Measurements from ENCODE around the gene UCP2. TPM values are rescaled to one million over a fixed set of nuclear protein-coding genes. Genes with fewer than 3 reads are reported as not detected.

The UCP2 gene, protein sequence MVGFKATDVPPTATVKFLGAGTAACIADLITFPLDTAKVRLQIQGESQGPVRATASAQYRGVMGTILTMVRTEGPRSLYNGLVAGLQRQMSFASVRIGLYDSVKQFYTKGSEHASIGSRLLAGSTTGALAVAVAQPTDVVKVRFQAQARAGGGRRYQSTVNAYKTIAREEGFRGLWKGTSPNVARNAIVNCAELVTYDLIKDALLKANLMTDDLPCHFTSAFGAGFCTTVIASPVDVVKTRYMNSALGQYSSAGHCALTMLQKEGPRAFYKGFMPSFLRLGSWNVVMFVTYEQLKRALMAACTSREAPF
- total RNA-seq = 100 to 1,000 TPM in 1 of 2 donors, 10 to 100 TPM in 1; 74.1 to 207 TPM
- polyA plus RNA-seq = 100 to 1,000 TPM in 1 of 2 donors, 10 to 100 TPM in 1; 44.7 to 203 TPM
- long read RNA-seq, donor 1, transcript UCP2-201 (8 exons, 2,113 nt) = major isoform, 12 of 12 reads
- long read RNA-seq, donor 1, partial matches to known transcripts = 0 of 12 reads
- long read RNA-seq, donor 1, other reads (novel, unspliced or antisense) = 0 of 12 reads
- long read RNA-seq, donor 2, partial matches to known transcripts = 0 of 2 reads
- long read RNA-seq, donor 2, other reads (novel, unspliced or antisense) = 0 of 2 reads
- long read RNA-seq, donor 3, transcript UCP2-201 (8 exons, 2,113 nt) = major isoform, 7 of 10 reads
- long read RNA-seq, donor 3, partial matches to known transcripts = 0 of 10 reads
- long read RNA-seq, donor 3, other reads (novel, unspliced or antisense) = 0 of 10 reads
- long read RNA-seq, donor 4, partial matches to known transcripts = 0 of 2 reads
- long read RNA-seq, donor 4, other reads (novel, unspliced or antisense) = 0 of 2 reads
- long read RNA-seq, donor 5, transcript UCP2-201 (8 exons, 2,113 nt) = major isoform, 5 of 5 reads
- long read RNA-seq, donor 5, partial matches to known transcripts = 0 of 5 reads
- long read RNA-seq, donor 5, other reads (novel, unspliced or antisense) = 0 of 5 reads

DNA sequence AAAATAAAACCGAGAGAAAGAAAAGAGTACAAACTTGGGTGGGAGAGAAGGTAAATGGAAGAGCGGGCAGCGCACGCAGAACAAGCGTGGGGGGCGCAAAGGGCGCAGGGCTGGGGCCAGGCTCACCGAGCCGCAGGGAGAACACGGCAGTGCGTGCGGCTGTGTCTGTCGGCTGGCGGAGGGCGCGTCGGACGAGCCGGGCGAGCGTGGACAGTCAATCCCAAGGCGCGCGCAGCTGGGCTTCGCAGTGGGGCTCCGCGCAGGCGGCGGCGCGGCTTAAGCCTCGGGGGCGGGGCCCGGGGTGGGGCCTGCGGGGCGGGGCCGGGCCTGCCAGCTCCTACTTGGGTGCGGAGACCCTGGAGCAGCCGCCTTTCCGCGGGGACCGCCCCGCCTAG, at the start of gene UCP2:
Gene UCP2 (minus strand): TSS at position 249 of the 395 bp plus-strand sequence. CDS start 4,465 bp downstream, outside the sequence.
- DNase-seq = peak; percentile 81 to 87 (median 85)
- ATAC-seq (ENCODE audit: insufficient read depth, low FRiP score) = peak; percentile 88
- H3K27me3 ChIP-seq (ENCODE audit: control insufficient read depth in 3 of 3, insufficient read depth in 3 of 3, low read length in 2 of 3) = no peaks in the 10 kb centered on the region
- peaks cover 0 to 4% (median 0%) of the 10 kb centered on the region in 4 donors for H3K36me3 ChIP-seq (ENCODE audit: control insufficient read depth in 4 of 4, insufficient read depth in 4 of 4, low read length in 4 of 4)
- peak within 1 kb of the TSS; percentile 68 to 81 for H3K9ac ChIP-seq (ENCODE audit: insufficient read depth in 1 of 2, low read length in 2 of 2)
- WGBS, 2 donors = 1% methylated on average over 15 to 43 of the region's 43 CpGs
- peaks cover 0 to 24% (median 7%) of the 10 kb centered on the region in 5 donors for H3K4me1 ChIP-seq (ENCODE audit: control insufficient read depth in 5 of 5, insufficient read depth in 5 of 5, low read length in 5 of 5)
- H3K27ac ChIP-seq (ENCODE audit: low read depth in 1 of 2, low read length in 1 of 2) = peak within 1 kb of the TSS; percentile 68 to 99
- peak within 1 kb of the TSS; percentile 64 for H3K4me3 ChIP-seq
- H3K9me3 ChIP-seq (ENCODE audit: control insufficient read depth in 4 of 4, insufficient read depth in 3 of 4, low read length in 3 of 4) = no peaks in the 10 kb centered on the region
- TF ChIP-seq, protein P1, sequence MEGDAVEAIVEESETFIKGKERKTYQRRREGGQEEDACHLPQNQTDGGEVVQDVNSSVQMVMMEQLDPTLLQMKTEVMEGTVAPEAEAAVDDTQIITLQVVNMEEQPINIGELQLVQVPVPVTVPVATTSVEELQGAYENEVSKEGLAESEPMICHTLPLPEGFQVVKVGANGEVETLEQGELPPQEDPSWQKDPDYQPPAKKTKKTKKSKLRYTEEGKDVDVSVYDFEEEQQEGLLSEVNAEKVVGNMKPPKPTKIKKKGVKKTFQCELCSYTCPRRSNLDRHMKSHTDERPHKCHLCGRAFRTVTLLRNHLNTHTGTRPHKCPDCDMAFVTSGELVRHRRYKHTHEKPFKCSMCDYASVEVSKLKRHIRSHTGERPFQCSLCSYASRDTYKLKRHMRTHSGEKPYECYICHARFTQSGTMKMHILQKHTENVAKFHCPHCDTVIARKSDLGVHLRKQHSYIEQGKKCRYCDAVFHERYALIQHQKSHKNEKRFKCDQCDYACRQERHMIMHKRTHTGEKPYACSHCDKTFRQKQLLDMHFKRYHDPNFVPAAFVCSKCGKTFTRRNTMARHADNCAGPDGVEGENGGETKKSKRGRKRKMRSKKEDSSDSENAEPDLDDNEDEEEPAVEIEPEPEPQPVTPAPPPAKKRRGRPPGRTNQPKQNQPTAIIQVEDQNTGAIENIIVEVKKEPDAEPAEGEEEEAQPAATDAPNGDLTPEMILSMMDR (IDR thresholded peaks at IDR 0.05; ENCODE audit: control extremely low read depth, extremely low read depth) = no peak

DNA sequence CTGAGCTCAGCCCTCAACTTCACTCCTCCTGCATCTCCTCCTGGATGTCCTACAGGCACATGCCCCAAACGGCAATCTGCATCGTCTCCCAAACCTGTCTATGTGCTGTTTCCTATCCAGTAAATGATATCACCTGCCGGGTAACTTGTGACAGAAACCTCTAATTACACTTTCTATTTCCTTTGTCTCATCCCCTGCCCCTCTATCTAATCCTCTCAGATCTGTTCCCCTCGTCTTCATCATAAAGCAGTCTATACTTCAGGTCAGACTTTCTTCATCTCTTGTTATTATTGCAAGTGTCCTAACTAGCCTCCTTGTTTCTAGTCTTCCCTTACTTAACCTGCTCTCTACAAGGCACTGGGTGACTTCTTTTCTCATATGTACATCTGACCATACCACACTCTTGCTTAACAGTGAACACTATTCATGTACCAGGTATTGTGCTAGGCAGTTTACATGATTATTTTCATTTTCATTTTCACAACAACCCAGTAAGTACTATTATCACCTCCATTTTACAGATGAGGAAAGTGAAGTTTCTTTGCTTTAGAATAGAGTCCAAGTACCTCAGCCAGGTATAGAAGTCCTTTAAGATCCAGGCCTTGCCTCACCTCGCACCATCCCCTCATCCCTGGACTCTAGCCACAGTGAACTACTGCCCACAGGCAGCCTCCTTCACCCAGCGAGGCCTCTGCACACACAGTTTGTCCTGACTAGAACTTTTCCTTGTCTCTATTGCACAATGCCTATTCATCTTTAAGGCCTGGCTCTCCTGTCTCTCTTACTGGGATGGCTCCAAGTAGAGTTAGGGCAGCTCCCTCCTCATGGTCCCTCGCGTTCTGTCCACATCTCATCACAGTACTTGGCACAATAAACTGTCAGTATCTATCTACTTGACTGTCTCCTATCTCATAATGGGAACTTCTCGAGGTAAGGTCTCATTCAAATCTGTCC, 48.4 kb upstream of the UCP2 start:
- Histone ChIP-seq H3K4me3 (no peak overlapping the region), H3K36me3 (ENCODE audit: control insufficient read depth in 4 of 4, insufficient read depth in 4 of 4, low read length in 4 of 4) (peaks cover 17 to 22% (median 19%) of the 10 kb centered on the region in 4 donors), H3K9me3 (ENCODE audit: control insufficient read depth in 4 of 4, insufficient read depth in 3 of 4, low read length in 3 of 4) (peaks cover 0 to 5% (median 0%) of the 10 kb centered on the region in 4 donors), H3K4me1 (ENCODE audit: control insufficient read depth in 5 of 5, insufficient read depth in 5 of 5, low read length in 5 of 5) (peaks cover 0 to 1% (median 0%) of the 10 kb centered on the region in 5 donors), H3K9ac (ENCODE audit: insufficient read depth in 1 of 2, low read length in 2 of 2) (no peak overlapping the region), H3K27ac (ENCODE audit: low read depth in 1 of 2, low read length in 1 of 2) (no peak overlapping the region), H3K27me3 (ENCODE audit: control insufficient read depth in 3 of 3, insufficient read depth in 3 of 3, low read length in 2 of 3) (no peaks in the 10 kb centered on the region)
- DNase-seq (no peak), ATAC-seq (ENCODE audit: insufficient read depth, low FRiP score) (no peak)
- WGBS, 2 donors = 86 to 93% methylated on average over 9 of the region's 9 CpGs
- TF ChIP-seq, protein P1 (IDR thresholded peaks at IDR 0.05; ENCODE audit: control extremely low read depth, extremely low read depth) = no peak

GRCh38 chr11:74025467-74026166, 43.0 kb upstream of the UCP2 start:
- ATAC-seq (ENCODE audit: insufficient read depth, low FRiP score) (no peak), DNase-seq (no peak)
- Histone ChIP-seq H3K4me3 (no peak overlapping the region), H3K4me1 (ENCODE audit: control insufficient read depth in 5 of 5, insufficient read depth in 5 of 5, low read length in 5 of 5) (peaks cover 0 to 3% (median 0%) of the 10 kb centered on the region in 5 donors), H3K9ac (ENCODE audit: insufficient read depth in 1 of 2, low read length in 2 of 2) (no peak overlapping the region), H3K36me3 (ENCODE audit: control insufficient read depth in 4 of 4, insufficient read depth in 4 of 4, low read length in 4 of 4) (peaks cover 0 to 6% (median 5%) of the 10 kb centered on the region in 4 donors), H3K27ac (ENCODE audit: low read depth in 1 of 2, low read length in 1 of 2) (no peak overlapping the region), H3K27me3 (ENCODE audit: control insufficient read depth in 3 of 3, insufficient read depth in 3 of 3, low read length in 2 of 3) (no peaks in the 10 kb centered on the region), H3K9me3 (ENCODE audit: control insufficient read depth in 4 of 4, insufficient read depth in 3 of 4, low read length in 3 of 4) (peaks cover 0 to 5% (median 0%) of the 10 kb centered on the region in 4 donors)
- 76 to 82% methylated on average over 7 of the region's 7 CpGs for WGBS, 2 donors
- TF ChIP-seq, protein P1 (IDR thresholded peaks at IDR 0.05; ENCODE audit: control extremely low read depth, extremely low read depth) = no peak
